PC-9 (cell line): ENCODE measurements around the gene TP53I13. TPM values are rescaled to one million over a fixed set of nuclear protein-coding genes. Genes with fewer than 3 reads are reported as not detected.

Experiments
- BruUV-seq: library from RNA; stranded (reverse); fragments of 400-500 nt; replicated peaks from 2 replicates; lab custom pipeline; 2021; lab: Mats Ljungman, UMichigan
- CTCF ChIA-PET: fragments of 300-600 bp; sonication (Branson Sonifier 250); formaldehyde crosslinking; loops from one replicate; lab custom pipeline; 2022; ENCODE audit warnings: antibody characterized with exemption; lab: Charles Lee
- POLR2A ChIA-PET: fragments of 300-600 bp; sonication (Branson Sonifier 250); formaldehyde crosslinking; loops from one replicate; lab custom pipeline; 2022; ENCODE audit warnings: antibody characterized with exemption; ENCODE audit not compliant: unreplicated experiment; lab: Charles Lee
- DNase-seq, 2 experiments: peaks; one replicate each; pipeline versions ENCODE4 v3.0.0 to v3.0.0-alpha.2; 2015 to 2022; ENCODE audit warnings: mixed read lengths in 1 of 2
- H2AFZ ChIP-seq: fragments of 200-600 bp; sonication (generic); 2 replicates; pipeline ENCODE4 v1.8.1; 2017; ENCODE audit warnings: antibody characterized with exemption
- H3F3A ChIP-seq: fragments of 200-600 bp; sonication (generic); 2 replicates; pipeline ENCODE4 v1.8.1; 2017; ENCODE audit warnings: antibody characterized with exemption, mild to moderate bottlenecking, low read depth; ENCODE audit not compliant: insufficient read depth
- H3K27ac ChIP-seq: fragments of 200-600 bp; sonication (generic); 2 replicates; pipeline ENCODE4 v1.6.1; 2016; ENCODE audit warnings: mixed run types
- H3K27me3 ChIP-seq: fragments of 200-600 bp; sonication (generic); 2 replicates; pipeline ENCODE4 v1.6.1; 2016; ENCODE audit warnings: low read depth, mixed run types; ENCODE audit not compliant: insufficient read depth
- H3K36me3 ChIP-seq: fragments of 200-600 bp; sonication (generic); 2 replicates; pipeline ENCODE4 v1.6.1; 2016; ENCODE audit warnings: low read depth, mixed run types
- H3K4me1 ChIP-seq: fragments of 200-600 bp; sonication (generic); replicated peaks from 2 replicates; pipeline ENCODE4 v1.6.1; 2016; ENCODE audit warnings: mixed run types; ENCODE audit not compliant: insufficient read depth
- H3K4me2 ChIP-seq: fragments of 200-600 bp; sonication (generic); 2 replicates; pipeline ENCODE4 v1.6.1; 2017; ENCODE audit warnings: mixed run types
- H3K4me3 ChIP-seq: fragments of 200-600 bp; sonication (generic); 2 replicates; pipeline ENCODE4 v1.6.1; 2016; ENCODE audit warnings: mixed run types
- H3K79me2 ChIP-seq: fragments of 200-600 bp; sonication (generic); 2 replicates; pipeline ENCODE4 v1.6.1; 2017; ENCODE audit warnings: low read depth, mixed run types
- H3K9me2 ChIP-seq: fragments of 200-600 bp; sonication (generic); 2 replicates; pipeline ENCODE4 v1.8.1; 2017; ENCODE audit warnings: mild to moderate bottlenecking; ENCODE audit not compliant: insufficient read depth
- H3K9me3 ChIP-seq: fragments of 200-600 bp; sonication (generic); 2 replicates; pipeline ENCODE4 v1.8.1; 2016; ENCODE audit warnings: low read depth; ENCODE audit not compliant: insufficient read depth
- H4K20me1 ChIP-seq: fragments of 200-600 bp; sonication (generic); 2 replicates; pipeline ENCODE4 v1.8.1; 2017; ENCODE audit not compliant: insufficient read depth
- CTCF ChIP-seq: fragments of 200-600 bp; sonication (generic); conservative IDR thresholded peaks from 2 replicates; pipeline ENCODE4 v1.6.1; 2017; ENCODE audit warnings: mixed run types, antibody characterized with exemption, mild to moderate bottlenecking, moderate library complexity
- EZH2 ChIP-seq: fragments of 200-600 bp; sonication (generic); IDR thresholded peaks from 2 replicates; pipeline ENCODE4 v1.8.0; 2017; ENCODE audit warnings: antibody characterized with exemption, low read depth
- intact Hi-C: fragments of 100-400 bp; cut with micrococcal nuclease; formaldehyde crosslinking; loops from one replicate; pipeline ENCODE4 v1.10.0; 2022; ENCODE audit not compliant: unreplicated experiment
- total RNA-seq: library from RNA; stranded (reverse); gene quantifications from 2 replicates; pipeline ENCODE4 v1.2.3, GENCODE V29; 2021

TP53I13 gene
- total RNA-seq, 1 experiment from 2014 or later = 46.9 TPM

GRCh38 chr17:29526322-29526721 lies 42.2 kb upstream of the TP53I13 start:
- no TSS peak for BruUV-seq
- no peak for TF ChIP-seq EZH2
- TF ChIP-seq CTCF = no peak
- ChIA-PET POLR2A (no interaction called here), CTCF (no interaction called here)
- intact Hi-C loops = no loop called here
- Histone ChIP-seq H2AFZ (no peak overlapping the region), H3K27ac (no peak overlapping the region), H3K27me3 (no peaks in the 10 kb centered on the region), H3K4me3 (no peak overlapping the region), H3K9me3 (no peaks in the 10 kb centered on the region), H3F3A (peaks cover 5% of the 10 kb centered on the region), H4K20me1 (peaks cover 5% of the 10 kb centered on the region; the same call in 1 of the 2 replicates), H3K4me2 (no peak overlapping the region), H3K9me2 (no peaks in the 10 kb centered on the region), H3K4me1 (no peaks in the 10 kb centered on the region), H3K36me3 (peaks cover 10% of the 10 kb centered on the region; the same call in 1 of the 2 replicates), H3K79me2 (no peaks in the 10 kb centered on the region)
- DNase-seq = peak in 1 of 2 experiments; percentile 42

- TF ChIP-seq CTCF = no peak
- TF ChIP-seq EZH2 = no peak
- Histone ChIP-seq H3F3A (peaks cover 32% of the 10 kb centered on the region; the same call in 1 of the 2 replicates), H3K79me2 (no peaks in the 10 kb centered on the region; the same call in 1 of the 2 replicates), H2AFZ (no peak overlapping the region), H3K36me3 (peaks cover 23% of the 10 kb centered on the region), H3K9me3 (no peaks in the 10 kb centered on the region), H3K27ac (no peak overlapping the region), H4K20me1 (peaks cover 4% of the 10 kb centered on the region; the same call in 1 of the 2 replicates), H3K4me2 (no peak overlapping the region), H3K4me3 (no peak overlapping the region), H3K4me1 (no peaks in the 10 kb centered on the region), H3K9me2 (no peaks in the 10 kb centered on the region), H3K27me3 (no peaks in the 10 kb centered on the region)
- DNase-seq = no peak
- intact Hi-C loops = loop anchor here (10.0 kb wide), 1 partner anchor 409 kb away; no protein-coding TSS in a partner anchor
- BruUV-seq = no TSS peak
- POLR2A ChIA-PET = no interaction called here
- CTCF ChIA-PET = interaction anchor here (0.6 to 0.8 kb wide), 2 partner anchors 11 to 53 kb away, joined by 4 to 5 read pairs; no protein-coding TSS in a partner anchor
These were observed 34.5 kb upstream of the TP53I13 start for GRCh38 chr17:29533976-29534375.

- ChIA-PET POLR2A (interaction anchor here (0.6 kb wide), 1 partner anchor 625 kb away, joined by 3 read pairs; no protein-coding TSS in a partner anchor), CTCF (no interaction called here)
- Histone ChIP-seq H4K20me1 (0 out of 2 replicates have a peak, but pooled peaks cover 6% of the 10 kb centered on the region), H3K9me2 (no peaks in the 10 kb centered on the region), H3K27ac (no peak overlapping the region), H3K79me2 (no peaks in the 10 kb centered on the region), H3K4me3 (no peak overlapping the region), H3K4me2 (no peak overlapping the region), H3F3A (peaks cover 12% of the 10 kb centered on the region; the same call in 1 of the 2 replicates), H2AFZ (no peak overlapping the region), H3K4me1 (no peaks in the 10 kb centered on the region), H3K27me3 (no peaks in the 10 kb centered on the region), H3K36me3 (peaks cover 28% of the 10 kb centered on the region), H3K9me3 (no peaks in the 10 kb centered on the region; the same call in 1 of the 2 replicates)
- no peak for TF ChIP-seq CTCF
- TF ChIP-seq EZH2 = no peak
- no peak for DNase-seq
- intact Hi-C loops = no loop called here
- BruUV-seq = no TSS peak
These were observed 24.4 kb upstream of the TP53I13 start for GRCh38 chr17:29544066-29544465.
